Tibial nerve (tissue), 4 donors: ENCODE measurements around the gene CLDN34. TPM values are rescaled to one million over a fixed set of nuclear protein-coding genes. Genes with fewer than 3 reads are reported as not detected.

Source experiments
- DNase-seq, 2 donors: peaks; one replicate each; pipeline ENCODE4 v3.0.0-alpha.2; 2019; ENCODE audit warnings: low spot score in 2 of 2
- H3K27ac ChIP-seq, 4 donors: fragments of 200-600 bp; sonication (generic) in 3 of 4; one replicate each; pipeline ENCODE4 v1.5.1; 2017 to 2019; ENCODE audit warnings: mild to moderate bottlenecking in 1 of 4
- H3K27me3 ChIP-seq, 2 donors: fragments of 200-600 bp; sonication (generic) in 1 of 2; one replicate each; pipeline versions ENCODE4 v1.5.1 to v1.6.0; 2017 to 2019
- H3K36me3 ChIP-seq, 3 donors: fragments of 200-600 bp; sonication (generic); one replicate each; pipeline ENCODE4 v1.5.1; 2018 to 2019
- H3K4me1 ChIP-seq, 4 donors: fragments of 200-600 bp; sonication (generic) in 3 of 4; one replicate each; pipeline ENCODE4 v1.5.1; 2017 to 2019
- H3K4me3 ChIP-seq, 4 donors: fragments of 200-600 bp; sonication (generic) in 3 of 4; one replicate each; pipeline ENCODE4 v1.5.1; 2017 to 2019; ENCODE audit warnings: mild to moderate bottlenecking in 1 of 4, moderate library complexity in 1 of 4
- H3K9me3 ChIP-seq, 4 donors: fragments of 200-600 bp; sonication (generic) in 3 of 4; one replicate each; pipeline ENCODE4 v1.5.1; 2017 to 2019
- CTCF ChIP-seq, 5 experiments: fragments of 200-600 bp in 3 of 5; fragments of 450-650 bp in 2 of 5; sonication (generic) in 3 of 5; IDR thresholded peaks; one replicate each; pipeline ENCODE4 v1.5.1; 2016 to 2019; ENCODE audit warnings: antibody characterized with exemption in 5 of 5, mild to moderate bottlenecking in 3 of 5, moderate library complexity in 2 of 5
- EP300 ChIP-seq, 2 donors: sonication (generic); formaldehyde crosslinking; IDR thresholded peaks; one replicate each; pipeline ENCODE4 v1.6.1; 2017; ENCODE audit warnings: antibody characterized with exemption in 2 of 2, mild to moderate bottlenecking in 1 of 2
- POLR2A ChIP-seq, 2 donors: fragments of 450-650 bp; IDR thresholded peaks; one replicate each; pipeline ENCODE4 v1.6.1; 2017; ENCODE audit warnings: antibody characterized with exemption in 2 of 2, mild to moderate bottlenecking in 2 of 2, moderate library complexity in 2 of 2
- WGBS, 2 donors: methylation state at CpG; one replicate each; pipeline ENCODE4 v1.1.5; 2018; 5-methylcytosine and 5-hydroxymethylcytosine counted together
- total RNA-seq, 4 donors: library from RNA; depleted of rRNA; stranded (reverse); fragments of >200 nt; gene quantifications; one replicate each; pipeline ENCODE4 v1.1.0, GENCODE V29; 2016

Gene CLDN34
- total RNA-seq, 4 donors from 2014 or later = not detected

DNA sequence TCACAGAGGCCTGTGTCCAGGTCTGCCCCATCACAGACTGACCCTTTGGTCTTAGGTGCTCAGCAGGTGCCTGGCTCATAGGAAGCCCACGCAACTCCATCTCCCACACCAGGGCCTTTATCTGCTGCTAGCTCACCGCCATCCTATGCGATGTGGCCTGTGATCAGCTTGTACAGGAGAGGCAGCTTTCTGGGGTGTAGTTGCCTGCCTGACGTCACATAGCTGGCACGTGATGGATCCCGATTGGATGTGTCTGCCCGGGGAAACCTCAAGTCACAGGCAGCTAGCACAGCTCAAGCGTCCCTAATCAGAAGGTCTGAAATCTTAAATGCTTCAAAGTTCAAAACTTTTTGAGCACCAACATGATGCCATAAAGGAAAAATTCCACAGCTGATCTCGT lies 41.2 kb upstream of the CLDN34 start:
- H3K4me1 ChIP-seq = no peaks in the 10 kb centered on the region
- whole genome bisulfite sequencing, 2 donors = 86 to 91% methylated on average over 7 to 9 of the region's 9 CpGs
- H3K9me3 ChIP-seq = no peaks in the 10 kb centered on the region
- DNase-seq = no peak
- H3K4me3 ChIP-seq = no peak overlapping the region
- H3K36me3 ChIP-seq = no peaks in the 10 kb centered on the region
- TF ChIP-seq CTCF (IDR thresholded peaks at IDR 0.05) = no peak
- TF ChIP-seq EP300 (IDR thresholded peaks at IDR 0.05) = no peak
- no peak for TF ChIP-seq POLR2A (IDR thresholded peaks at IDR 0.05)
- H3K27me3 ChIP-seq = no peaks in the 10 kb centered on the region
- no peak overlapping the region for H3K27ac ChIP-seq

DNA sequence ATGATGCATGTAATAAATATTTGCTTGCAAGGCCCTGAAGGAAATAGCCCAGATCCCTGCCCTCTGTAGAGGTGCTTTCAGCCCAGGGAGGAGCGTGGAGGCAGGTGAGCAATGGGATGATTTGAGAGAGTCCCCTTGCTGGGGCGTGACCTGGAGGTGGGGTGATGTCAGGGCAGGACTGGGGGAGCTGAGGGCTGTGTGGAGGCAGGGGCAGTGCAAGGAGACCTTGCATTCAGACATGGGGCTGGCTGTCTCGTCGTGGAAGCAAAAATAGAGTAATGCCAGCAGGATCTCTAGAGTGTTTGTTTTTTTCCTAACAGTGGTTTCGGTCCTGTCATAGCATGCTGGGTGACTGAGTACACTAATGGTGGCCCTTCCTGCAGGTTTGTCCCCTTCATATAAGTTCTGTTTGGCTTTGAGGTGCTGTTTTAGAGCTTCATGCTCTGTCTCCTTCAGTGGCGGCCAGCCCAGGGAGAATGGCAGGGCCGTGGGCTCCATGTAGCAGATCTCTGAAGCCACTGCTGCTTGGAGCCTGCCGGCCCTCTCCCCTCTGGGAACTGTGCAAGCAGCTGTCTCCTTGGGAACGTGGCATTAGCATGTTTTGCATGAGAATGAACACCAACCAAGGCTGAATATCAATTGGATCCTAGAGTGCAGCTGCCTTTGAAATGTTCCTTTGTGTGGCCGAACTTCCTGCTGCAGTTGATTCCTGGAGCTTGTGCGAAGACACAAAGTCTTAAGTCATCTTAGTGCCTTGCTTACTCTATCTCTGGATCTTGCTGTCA lies 39.3 kb upstream of the CLDN34 start:
- Histone ChIP-seq H3K9me3 (no peaks in the 10 kb centered on the region), H3K4me1 (no peaks in the 10 kb centered on the region), H3K27ac (no peak overlapping the region), H3K27me3 (no peaks in the 10 kb centered on the region), H3K36me3 (peaks cover 0 to 6% (median 0%) of the 10 kb centered on the region in 3 donors), H3K4me3 (no peak overlapping the region)
- WGBS, 2 donors = 26 to 44% methylated on average over 10 to 11 of the region's 11 CpGs
- TF ChIP-seq POLR2A (IDR thresholded peaks at IDR 0.05) (no peak), CTCF (IDR thresholded peaks at IDR 0.05) (no peak), EP300 (IDR thresholded peaks at IDR 0.05) (no peak)
- no peak for DNase-seq

- Histone ChIP-seq H3K27ac (no peak overlapping the region), H3K27me3 (no peaks in the 10 kb centered on the region), H3K4me3 (no peak overlapping the region), H3K9me3 (no peaks in the 10 kb centered on the region), H3K36me3 (peaks cover 0 to 6% (median 0%) of the 10 kb centered on the region in 3 donors), H3K4me1 (no peaks in the 10 kb centered on the region)
- TF ChIP-seq CTCF (IDR thresholded peaks at IDR 0.05) = no peak
- no peak for TF ChIP-seq EP300 (IDR thresholded peaks at IDR 0.05)
- TF ChIP-seq POLR2A (IDR thresholded peaks at IDR 0.05) = no peak
- DNase-seq = no peak
- WGBS, 2 donors = 63 to 64% methylated on average over 3 of the region's 3 CpGs
These were observed 31.7 kb upstream of the CLDN34 start for GRCh38 chrX:9935436-9935835.

DNA sequence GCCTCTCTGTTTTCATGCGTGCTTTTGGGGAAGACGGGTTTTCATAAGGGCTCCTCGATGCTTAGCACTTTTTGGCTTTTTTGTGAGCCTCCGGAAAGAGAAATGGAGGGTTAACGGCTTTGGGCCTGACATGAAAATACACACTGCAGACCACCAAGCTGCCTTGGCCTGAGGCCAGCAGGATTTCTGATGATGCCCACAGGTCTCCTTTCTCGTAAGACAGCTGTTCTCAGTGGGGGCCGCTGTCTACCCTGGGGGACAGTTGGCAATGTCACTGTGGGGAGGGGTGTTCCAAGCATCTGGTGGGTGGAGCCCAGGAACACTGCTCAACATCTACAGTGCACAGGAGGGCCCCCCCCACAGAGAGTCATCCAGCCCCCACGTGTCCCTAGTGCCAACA lies 29.4 kb upstream of the CLDN34 start:
- WGBS, 2 donors = 85 to 94% methylated on average over 8 of the region's 8 CpGs
- no peak for DNase-seq
- TF ChIP-seq CTCF (IDR thresholded peaks at IDR 0.05) = no peak
- TF ChIP-seq POLR2A (IDR thresholded peaks at IDR 0.05) = no peak
- TF ChIP-seq EP300 (IDR thresholded peaks at IDR 0.05) = no peak
- no peaks in the 10 kb centered on the region for H3K27me3 ChIP-seq
- H3K27ac ChIP-seq = no peak overlapping the region
- H3K36me3 ChIP-seq = peaks cover 0 to 1% (median 0%) of the 10 kb centered on the region in 3 donors
- no peak overlapping the region for H3K4me3 ChIP-seq
- no peaks in the 10 kb centered on the region for H3K4me1 ChIP-seq
- H3K9me3 ChIP-seq = no peaks in the 10 kb centered on the region

GRCh38 chrX:9938516-9938915 lies 28.6 kb upstream of the CLDN34 start:
- H3K4me1 ChIP-seq = no peaks in the 10 kb centered on the region
- no peaks in the 10 kb centered on the region for H3K36me3 ChIP-seq
- no peak for DNase-seq
- 88 to 95% methylated on average over 7 of the region's 7 CpGs for WGBS, 2 donors
- H3K27ac ChIP-seq = no peak overlapping the region
- H3K9me3 ChIP-seq = no peaks in the 10 kb centered on the region
- no peaks in the 10 kb centered on the region for H3K27me3 ChIP-seq
- H3K4me3 ChIP-seq = no peak overlapping the region
- TF ChIP-seq EP300 (IDR thresholded peaks at IDR 0.05) = no peak
- no peak for TF ChIP-seq POLR2A (IDR thresholded peaks at IDR 0.05)
- TF ChIP-seq CTCF (IDR thresholded peaks at IDR 0.05) = no peak
